ENCODE results near the gene ZNF487.
"Not testable (repeated sequence)": the region's sequence is repeated elsewhere in the genome, so short reads cannot be mapped to it uniquely, and the experiment has no call there.

Gene ZNF487

GRCh38 chr10:43407148-43407575 is 29.7 kb upstream of the ZNF487 start:
- ATAC-seq, result peak; percentile 8 to 9

DNA sequence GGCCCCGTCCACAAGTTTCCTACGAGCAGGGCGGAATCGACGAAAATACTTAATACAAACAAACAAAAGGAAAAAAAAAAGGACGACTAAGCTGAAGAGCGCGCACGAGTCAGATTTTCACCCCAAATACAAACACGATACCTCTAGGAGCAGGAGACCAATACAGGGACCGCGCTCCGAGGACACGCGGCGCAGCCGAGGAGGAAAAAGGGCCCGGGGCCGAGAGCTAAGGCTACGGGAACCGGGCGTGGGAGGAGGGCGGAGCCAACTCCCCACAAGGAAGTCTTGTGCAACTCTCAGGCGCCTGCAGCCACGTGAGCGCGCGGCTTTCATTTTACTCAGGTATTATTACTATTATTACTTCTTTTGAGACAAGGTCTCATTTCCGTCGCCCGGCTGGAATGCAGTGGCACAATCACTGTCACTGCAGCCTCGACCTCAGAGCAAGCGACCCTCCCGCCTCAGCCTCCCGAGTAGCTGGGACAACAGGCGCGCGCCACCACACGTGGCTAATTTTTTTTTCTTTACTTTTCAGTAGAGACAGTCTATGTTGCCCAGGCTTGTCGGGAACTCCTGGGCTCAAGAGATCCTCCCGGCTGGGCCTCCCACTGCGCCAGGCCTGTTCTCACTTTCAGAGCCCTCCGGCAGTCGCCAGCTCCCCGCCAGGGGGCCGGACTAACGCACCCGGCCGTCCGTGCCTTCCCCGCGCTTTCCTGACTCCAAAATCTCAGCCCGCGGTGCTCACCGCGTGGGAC is 29.2 kb upstream of the ZNF487 start:
- ATAC-seq, result peak; percentile 47 to 52

DNA sequence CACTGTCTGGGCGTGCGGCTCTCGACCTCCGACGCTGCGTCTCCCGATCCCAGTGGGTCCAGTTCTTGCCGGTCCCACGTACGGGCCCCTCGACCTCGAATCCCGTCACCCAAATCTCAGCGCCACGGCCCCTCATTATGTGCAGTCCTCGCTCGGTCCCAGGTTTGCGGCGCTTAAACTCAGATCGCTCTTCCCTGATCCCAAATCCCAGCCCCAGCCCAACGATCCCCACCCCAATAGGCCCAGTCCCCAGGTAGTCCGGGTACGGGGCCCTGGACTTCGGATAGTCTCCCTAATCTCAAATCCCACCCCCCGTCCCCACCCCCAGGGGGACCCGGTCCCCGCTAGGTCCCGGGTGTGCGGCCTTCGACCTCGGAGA is 28.6 kb upstream of the ZNF487 start:
- no peak for ATAC-seq

- peak; percentile 76 for ATAC-seq
These were observed 28.1 kb upstream of the ZNF487 start, which contains the start of gene HNRNPF for GRCh38 chr10:43408710-43409384. TSS of gene HNRNPF (minus strand) at chr10:43409186. CDS start at chr10:43387884, 21,302 bp downstream.

DNA sequence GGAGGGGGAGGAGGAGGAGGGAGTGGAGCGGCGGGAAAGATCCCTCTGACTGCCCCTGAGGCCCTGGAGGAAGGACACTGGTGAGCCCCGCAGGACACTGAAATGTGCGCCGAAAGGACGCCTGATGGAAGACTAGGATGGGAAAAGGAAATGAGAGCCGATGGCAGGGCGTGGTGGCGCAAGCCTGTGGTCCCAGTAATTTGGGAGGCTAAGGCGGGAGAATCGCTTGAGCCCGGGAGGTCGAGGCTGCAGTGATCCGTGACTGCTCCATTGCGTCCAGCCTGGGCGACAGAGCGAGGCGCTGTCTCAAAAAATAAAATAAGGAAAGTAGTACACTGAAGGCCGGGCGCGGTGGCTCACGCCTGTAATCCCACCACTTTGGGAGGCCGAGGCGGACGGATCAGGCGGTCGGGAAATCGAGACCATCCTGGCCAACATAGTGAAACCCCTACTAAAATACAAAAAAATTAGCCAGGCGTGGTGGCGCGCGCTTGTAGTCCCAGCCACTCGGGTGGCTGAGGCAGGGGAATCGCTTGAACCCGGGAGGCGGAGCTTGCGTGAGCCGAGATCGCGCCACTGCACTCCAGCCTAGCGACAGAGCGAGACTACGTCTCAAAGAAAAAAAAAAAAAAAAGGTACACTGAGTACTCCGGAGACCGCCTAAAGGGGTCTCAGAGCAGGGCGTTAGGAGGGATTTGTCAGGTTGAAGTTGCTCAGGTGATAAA is 27.4 kb upstream of the ZNF487 start:
- ATAC-seq, result peak in 1 of 2 donors; percentile 10

GRCh38 chr10:43410345-43410744 is 26.6 kb upstream of the ZNF487 start:
- no peak for ATAC-seq

DNA sequence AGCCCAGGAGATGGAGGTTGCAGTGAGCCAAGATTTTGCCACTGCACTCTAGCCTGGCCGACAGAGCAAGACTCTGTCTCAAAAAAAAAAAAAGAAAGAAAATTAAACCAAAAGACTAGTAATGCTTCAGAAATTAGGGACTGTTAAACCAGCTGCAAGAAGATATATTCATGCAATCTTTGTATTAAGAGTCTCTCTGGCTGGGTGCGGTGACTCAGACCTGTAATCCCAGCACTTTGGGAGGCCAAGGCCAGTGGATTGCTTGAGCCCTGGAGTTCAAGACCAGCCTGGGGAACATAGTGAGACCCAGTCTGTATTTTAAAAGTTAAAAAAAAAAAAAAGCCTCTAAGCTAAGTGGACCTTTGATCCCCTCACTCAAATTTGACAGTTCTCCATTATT is 25.4 kb upstream of the ZNF487 start:
- no peak for ATAC-seq

GRCh38 chr10:43415544-43415943 is 21.4 kb upstream of the ZNF487 start:
- no peak for ATAC-seq

- no peak for ATAC-seq
These were observed 18.8 kb upstream of the ZNF487 start for GRCh38 chr10:43417950-43418768.

DNA sequence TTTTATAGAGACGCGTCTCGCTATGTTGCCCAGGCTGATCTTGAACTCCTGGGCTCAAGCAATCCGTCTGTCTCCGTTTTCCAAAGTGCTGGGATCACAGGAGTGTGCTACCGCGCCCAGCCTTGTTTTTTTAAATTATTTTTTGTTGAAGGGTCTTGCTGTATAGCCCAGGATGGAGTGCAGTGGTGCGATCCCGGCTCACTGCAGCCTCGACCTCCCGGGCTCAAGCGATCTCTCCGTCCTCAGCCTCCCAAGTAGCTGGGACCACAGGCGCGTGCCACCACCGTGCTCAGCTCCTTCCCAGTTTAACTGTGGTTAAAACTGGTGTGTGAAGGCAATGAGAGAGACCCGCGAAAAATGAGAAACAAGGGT is 16.9 kb upstream of the ZNF487 start:
- no peak for ATAC-seq

GRCh38 chr10:43420369-43421200 is 16.3 kb upstream of the ZNF487 start:
- ATAC-seq, result peak; percentile 90 to 91

DNA sequence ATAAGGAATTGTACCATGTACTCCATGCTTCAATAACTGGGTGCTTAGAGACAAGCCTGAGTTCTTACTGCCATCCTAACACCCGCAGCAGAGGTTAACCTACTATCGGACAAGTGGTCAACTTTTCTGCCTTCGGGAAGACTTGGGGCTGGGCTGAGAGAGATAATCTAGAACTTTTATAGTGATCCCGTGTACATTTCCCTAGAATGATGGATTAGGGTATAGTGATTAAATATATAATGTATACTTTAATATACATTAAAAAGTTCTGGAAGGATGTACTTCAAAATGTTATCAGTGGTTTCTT is 15.8 kb upstream of the ZNF487 start:
- no peak for ATAC-seq

DNA sequence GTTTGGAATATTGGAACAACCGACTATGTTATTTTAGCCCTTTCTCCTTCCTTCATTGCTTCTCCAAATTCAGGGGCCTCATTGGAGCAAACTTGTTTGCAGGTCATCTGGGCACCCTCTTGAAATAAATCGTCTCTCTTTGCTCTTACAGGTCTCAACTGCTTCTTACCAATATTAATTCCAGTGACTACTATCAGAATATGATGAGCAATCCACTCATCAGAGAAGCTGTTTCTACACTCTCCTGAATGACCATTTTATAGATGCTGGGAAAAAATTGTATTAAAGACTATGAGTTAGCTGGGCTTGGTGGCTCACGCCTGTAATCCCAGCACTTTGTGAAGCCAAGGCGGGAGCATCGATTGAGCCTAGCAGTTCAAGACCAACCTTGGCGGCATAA is 15.4 kb upstream of the ZNF487 start:
- ATAC-seq, result no peak

- ATAC-seq, result not testable (repeated sequence)
These were observed 15.0 kb upstream of the ZNF487 start for GRCh38 chr10:43421944-43422343.

DNA sequence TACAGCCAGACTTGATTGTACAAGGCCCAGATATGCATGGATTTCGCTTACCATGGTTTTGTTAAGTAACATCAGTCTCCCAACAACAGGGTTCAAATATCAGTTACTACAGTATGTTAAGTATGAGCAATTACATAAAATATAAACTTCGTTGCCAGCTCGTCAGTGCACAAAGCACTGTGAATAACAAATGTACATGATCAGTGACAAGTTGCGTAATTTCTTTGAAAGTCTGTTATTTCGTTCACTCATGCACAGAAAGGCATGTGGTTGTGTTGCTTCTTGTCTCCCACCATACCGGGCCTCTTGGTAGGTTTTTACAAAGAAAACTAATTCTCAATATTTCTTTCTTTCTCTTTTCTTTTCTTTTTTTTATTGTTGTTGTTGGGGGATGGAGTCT is 12.5 kb upstream of the ZNF487 start:
- ATAC-seq, result no peak

GRCh38 chr10:43426476-43426875 is 10.4 kb upstream of the ZNF487 start:
- ATAC-seq, result not testable (repeated sequence)

DNA sequence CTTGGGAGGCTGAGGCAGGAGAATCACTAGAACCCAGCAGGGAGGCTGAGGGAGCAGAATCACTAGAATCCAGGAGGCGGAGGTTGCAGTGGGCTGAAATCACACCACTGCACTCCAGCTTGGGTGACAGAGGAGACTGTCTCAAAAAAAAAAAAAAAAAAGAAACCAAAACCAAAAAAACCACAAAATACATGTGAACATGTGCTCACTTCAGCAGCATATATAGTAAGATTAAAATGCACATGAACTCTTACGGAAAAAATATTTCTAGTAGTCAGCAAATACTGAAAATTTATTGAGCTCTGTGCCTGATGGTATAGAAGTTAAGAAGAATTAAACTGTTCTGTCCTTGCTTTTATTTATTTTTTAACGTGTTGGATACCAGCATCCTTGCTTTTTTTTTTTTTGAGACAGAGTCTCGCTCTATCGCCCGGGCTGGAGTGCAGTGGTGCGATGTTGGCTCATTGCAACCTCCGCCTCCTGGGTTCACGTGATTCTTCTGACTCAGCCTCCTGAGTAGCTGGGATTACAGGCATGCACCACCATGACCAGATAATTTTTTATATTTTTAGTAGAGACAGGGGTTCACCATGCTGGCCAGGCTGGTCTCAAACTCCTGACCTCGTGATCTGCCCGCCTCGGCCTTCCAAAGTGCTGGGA is 9.6 kb upstream of the ZNF487 start:
- ATAC-seq, result peak in 1 of 2 donors; percentile 49

- ATAC-seq, result no peak
These were observed 5.8 kb upstream of the ZNF487 start for GRCh38 chr10:43430926-43431663.

GRCh38 chr10:43437141-43437870 is 395 bp downstream of the ZNF487 start:
- ATAC-seq, result no peak

Measured in activated CD4-positive, CD25-positive, alpha-beta regulatory T cell treated with anti-CD3 and anti-CD28 coated beads, Interleukin-2, amount 50 U/mL, for 24 hours (primary cell).